ENCODE data around the gene KMT5B.

GRCh38 chr11:68193018-68193417, 20.1 kb downstream of the KMT5B start:
- TF ChIP-seq POLR2A (IDR thresholded peaks at IDR 0.05) (no peak), CTCF (IDR thresholded peaks at IDR 0.05) (no peak)

All from body of pancreas (tissue), 4 donors.